ENCODE measurements around the gene BTK.

DNA sequence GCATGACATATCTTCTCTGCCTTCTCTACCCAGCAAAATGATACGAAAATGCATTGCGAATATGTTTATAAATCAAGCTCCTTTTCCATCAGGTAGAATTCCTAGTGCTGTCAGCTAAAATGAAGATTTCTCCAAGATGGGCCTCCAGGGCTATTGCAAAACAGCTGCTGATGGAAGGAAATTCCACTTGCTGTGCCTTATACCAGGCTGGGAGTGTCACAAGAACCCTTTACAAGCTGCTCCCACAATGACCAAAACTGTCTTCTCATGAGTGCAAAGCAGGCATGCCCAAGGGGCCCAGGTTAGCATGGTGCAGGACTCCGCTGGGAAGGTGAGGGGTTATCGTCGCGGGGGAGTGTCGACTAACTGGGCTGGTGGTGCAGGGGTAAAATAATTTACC, 30.7 kb upstream of the BTK start:
- TF ChIP-seq, protein P1, sequence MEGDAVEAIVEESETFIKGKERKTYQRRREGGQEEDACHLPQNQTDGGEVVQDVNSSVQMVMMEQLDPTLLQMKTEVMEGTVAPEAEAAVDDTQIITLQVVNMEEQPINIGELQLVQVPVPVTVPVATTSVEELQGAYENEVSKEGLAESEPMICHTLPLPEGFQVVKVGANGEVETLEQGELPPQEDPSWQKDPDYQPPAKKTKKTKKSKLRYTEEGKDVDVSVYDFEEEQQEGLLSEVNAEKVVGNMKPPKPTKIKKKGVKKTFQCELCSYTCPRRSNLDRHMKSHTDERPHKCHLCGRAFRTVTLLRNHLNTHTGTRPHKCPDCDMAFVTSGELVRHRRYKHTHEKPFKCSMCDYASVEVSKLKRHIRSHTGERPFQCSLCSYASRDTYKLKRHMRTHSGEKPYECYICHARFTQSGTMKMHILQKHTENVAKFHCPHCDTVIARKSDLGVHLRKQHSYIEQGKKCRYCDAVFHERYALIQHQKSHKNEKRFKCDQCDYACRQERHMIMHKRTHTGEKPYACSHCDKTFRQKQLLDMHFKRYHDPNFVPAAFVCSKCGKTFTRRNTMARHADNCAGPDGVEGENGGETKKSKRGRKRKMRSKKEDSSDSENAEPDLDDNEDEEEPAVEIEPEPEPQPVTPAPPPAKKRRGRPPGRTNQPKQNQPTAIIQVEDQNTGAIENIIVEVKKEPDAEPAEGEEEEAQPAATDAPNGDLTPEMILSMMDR (conservative IDR thresholded peaks at IDR 0.05; ENCODE audit: low read length), result no peak
- no peak for TF ChIP-seq EZH2phosphoT487 (IDR thresholded peaks at IDR 0.05; ENCODE audit: borderline replicate concordance, low read depth, low read length)
